H9 (cell line): ENCODE measurements around the gene CTXN3. TPM values are rescaled to one million over a fixed set of nuclear protein-coding genes. Genes with fewer than 3 reads are reported as not detected.

Experiments
- DNase-seq: peaks from one replicate; pipeline ENCODE4 v3.0.0-alpha.2; 2017
- H2AFZ ChIP-seq: one replicate; pipeline ENCODE4 v1.6.1; 2013; ENCODE audit warnings: mild to moderate bottlenecking, low read length, control low read depth, moderate library complexity
- H2AK5ac ChIP-seq: 2 replicates; pipeline ENCODE4 v1.6.1; 2013; ENCODE audit warnings: low read length, control low read depth, mixed read lengths; ENCODE audit not compliant: insufficient read length
- H2BK120ac ChIP-seq: one replicate; pipeline ENCODE4 v1.6.1; 2013; ENCODE audit warnings: low read depth, mild to moderate bottlenecking, low read length, control low read depth, inconsistent platforms; ENCODE audit not compliant: poor library complexity, severe bottlenecking
- H2BK12ac ChIP-seq: 2 replicates; pipeline ENCODE4 v1.6.1; 2013; ENCODE audit warnings: low read length, control low read depth, mixed read lengths, low read depth; ENCODE audit not compliant: insufficient read length
- H2BK15ac ChIP-seq: 2 replicates; pipeline ENCODE4 v1.6.1; 2013; ENCODE audit warnings: low read depth, low read length, control low read depth
- H2BK20ac ChIP-seq: one replicate; pipeline ENCODE4 v1.6.1; 2013; ENCODE audit warnings: low read depth, mild to moderate bottlenecking, low read length, control low read depth, inconsistent platforms; ENCODE audit not compliant: poor library complexity, severe bottlenecking
- H2BK5ac ChIP-seq: 2 replicates; pipeline ENCODE4 v1.6.1; 2013; ENCODE audit warnings: low read length, control low read depth, mixed read lengths; ENCODE audit not compliant: insufficient read length
- H3K14ac ChIP-seq: 2 replicates; pipeline ENCODE4 v1.6.1; 2013; ENCODE audit warnings: low read length, control low read depth; ENCODE audit not compliant: insufficient read depth
- H3K18ac ChIP-seq: 2 replicates; pipeline ENCODE4 v1.6.1; 2013; ENCODE audit warnings: low read depth, mild to moderate bottlenecking, mixed read lengths, low read length, control low read depth; ENCODE audit not compliant: insufficient read length
- H3K23ac ChIP-seq: 2 replicates; pipeline ENCODE4 v1.6.1; 2013; ENCODE audit warnings: low read length, control low read depth, mixed read lengths, low read depth; ENCODE audit not compliant: insufficient read length
- H3K23me2 ChIP-seq: 2 replicates; pipeline ENCODE4 v1.6.1; 2013; ENCODE audit warnings: low read depth, mild to moderate bottlenecking, mixed read lengths, low read length, control low read depth; ENCODE audit not compliant: insufficient read length, poor library complexity, severe bottlenecking
- H3K27ac ChIP-seq: 2 replicates; pipeline ENCODE4 v1.5.1; 2013; ENCODE audit warnings: low read length, control low read depth, mixed read lengths, low read depth; ENCODE audit not compliant: insufficient read length
- H3K27me3 ChIP-seq: 2 replicates; pipeline ENCODE4 v1.6.1; 2013; ENCODE audit warnings: low read length, control low read depth, inconsistent platforms; ENCODE audit not compliant: insufficient read depth
- H3K4ac ChIP-seq: 2 replicates; pipeline ENCODE4 v1.6.1; 2013; ENCODE audit warnings: low read depth, mild to moderate bottlenecking, control low read depth, inconsistent platforms, low read length, moderate library complexity
- H3K4me1 ChIP-seq: 2 replicates; pipeline ENCODE4 v1.6.1; 2013; ENCODE audit warnings: low read length, control low read depth, inconsistent platforms; ENCODE audit not compliant: insufficient read depth
- H3K4me2 ChIP-seq: 2 replicates; pipeline ENCODE4 v1.6.1; 2013; ENCODE audit warnings: low read length, control low read depth, mixed read lengths; ENCODE audit not compliant: insufficient read length, insufficient read depth
- H3K56ac ChIP-seq: 2 replicates; pipeline ENCODE4 v1.6.1; 2013; ENCODE audit warnings: low read depth, mild to moderate bottlenecking, mixed read lengths, low read length, control low read depth; ENCODE audit not compliant: insufficient read length
- H3K79me1 ChIP-seq: 2 replicates; pipeline ENCODE4 v1.6.1; 2013; ENCODE audit warnings: low read depth, mild to moderate bottlenecking, moderate library complexity, low read length, control low read depth, inconsistent platforms; ENCODE audit not compliant: insufficient read depth, poor library complexity, severe bottlenecking
- H3K79me2 ChIP-seq: 2 replicates; pipeline ENCODE4 v1.6.1; 2013; ENCODE audit warnings: low read length, control low read depth, inconsistent platforms; ENCODE audit not compliant: insufficient read depth
- H3K9ac ChIP-seq: 2 replicates; pipeline ENCODE4 v1.6.1; 2013; ENCODE audit warnings: low read length, control low read depth, mixed read lengths; ENCODE audit not compliant: insufficient read length; ENCODE audit errors: extremely low read depth
- H3K9me3 ChIP-seq: one replicate; pipeline ENCODE4 v1.6.1; 2013; ENCODE audit warnings: low read depth, low read length, inconsistent platforms; ENCODE audit not compliant: control insufficient read depth
- H3T11ph ChIP-seq: one replicate; pipeline ENCODE4 v1.6.1; 2013; ENCODE audit warnings: mild to moderate bottlenecking, low read length, control low read depth, inconsistent platforms
- H4K20me1 ChIP-seq: one replicate; pipeline ENCODE4 v1.6.1; 2013; ENCODE audit not compliant: control insufficient read depth, insufficient read length, insufficient read depth
- H4K5ac ChIP-seq: 2 replicates; pipeline ENCODE4 v1.6.1; 2013; ENCODE audit warnings: low read depth, mild to moderate bottlenecking, mixed read lengths, low read length, control low read depth; ENCODE audit not compliant: insufficient read length
- H4K8ac ChIP-seq: replicated peaks from 2 replicates; pipeline ENCODE4 v1.6.1; 2013; ENCODE audit warnings: low read length, control low read depth, mixed read lengths, low read depth; ENCODE audit not compliant: insufficient read length
- H4K91ac ChIP-seq: 2 replicates; pipeline ENCODE4 v1.6.1; 2013; ENCODE audit warnings: low read depth, mild to moderate bottlenecking, moderate library complexity, mixed read lengths, low read length, control low read depth; ENCODE audit not compliant: insufficient read length
- H3K27ac Mint-ChIP-seq, 3 experiments: 2 replicates in 2 of 3; 3 replicates in 1 of 3; pipeline ENCODE4 v1.8.0; 2020 to 2021; ENCODE audit warnings: mixed read lengths in 3 of 3, mild to moderate bottlenecking in 1 of 3, moderate library complexity in 1 of 3
- H3K27me3 Mint-ChIP-seq: 2 replicates; pipeline ENCODE4 v1.8.0; 2021; ENCODE audit warnings: low read depth, mild to moderate bottlenecking, moderate library complexity, mixed read lengths
- H3K36me3 Mint-ChIP-seq, 3 experiments: 2 replicates in 2 of 3; 3 replicates in 1 of 3; pipeline ENCODE4 v1.8.0; 2020 to 2021; ENCODE audit warnings: low read depth in 3 of 3, mixed read lengths in 3 of 3; ENCODE audit not compliant: insufficient read depth in 1 of 3
- H3K4me1 Mint-ChIP-seq, 2 experiments: 2 replicates each; pipeline ENCODE4 v1.8.0; 2020; ENCODE audit warnings: mixed read lengths in 2 of 2
- H3K4me3 Mint-ChIP-seq, 2 experiments: 2 replicates in 1 of 2; 3 replicates in 1 of 2; pipeline ENCODE4 v1.8.0; 2020 to 2021; ENCODE audit warnings: mild to moderate bottlenecking in 2 of 2, mixed read lengths in 2 of 2, moderate library complexity in 1 of 2
- H3K9me3 Mint-ChIP-seq, 2 experiments: 2 replicates in 1 of 2; 3 replicates in 1 of 2; pipeline ENCODE4 v1.8.0; 2020; ENCODE audit warnings: mild to moderate bottlenecking in 2 of 2, mixed read lengths in 2 of 2, moderate library complexity in 1 of 2
- WGBS: extraction: QIAGEN DNeasy Blood & Tissue Kit; methylation state at CpG from one replicate; pipeline ENCODE4 v1.1.7; 2013; ENCODE audit warnings: missing lambda C conversion rate, low lambda C conversion rate, mixed read lengths; ENCODE audit not compliant: insufficient read length; ENCODE audit errors: extremely low coverage; 5-methylcytosine and 5-hydroxymethylcytosine counted together
- total RNA-seq: library from RNA; stranded (reverse); gene quantifications from 2 replicates; pipeline ENCODE4 v1.2.1, GENCODE V29; 2021
- TF ChIP-seq, protein P1 (sequence below): fragments of 200-600 bp; sonication (generic); conservative IDR thresholded peaks from 3 replicates; pipeline ENCODE4 v1.8.0; 2021; ENCODE audit warnings: antibody characterized with exemption, mild to moderate bottlenecking

The CTXN3 gene
- total RNA-seq, 1 experiment from 2014 or later, result not detected

DNA sequence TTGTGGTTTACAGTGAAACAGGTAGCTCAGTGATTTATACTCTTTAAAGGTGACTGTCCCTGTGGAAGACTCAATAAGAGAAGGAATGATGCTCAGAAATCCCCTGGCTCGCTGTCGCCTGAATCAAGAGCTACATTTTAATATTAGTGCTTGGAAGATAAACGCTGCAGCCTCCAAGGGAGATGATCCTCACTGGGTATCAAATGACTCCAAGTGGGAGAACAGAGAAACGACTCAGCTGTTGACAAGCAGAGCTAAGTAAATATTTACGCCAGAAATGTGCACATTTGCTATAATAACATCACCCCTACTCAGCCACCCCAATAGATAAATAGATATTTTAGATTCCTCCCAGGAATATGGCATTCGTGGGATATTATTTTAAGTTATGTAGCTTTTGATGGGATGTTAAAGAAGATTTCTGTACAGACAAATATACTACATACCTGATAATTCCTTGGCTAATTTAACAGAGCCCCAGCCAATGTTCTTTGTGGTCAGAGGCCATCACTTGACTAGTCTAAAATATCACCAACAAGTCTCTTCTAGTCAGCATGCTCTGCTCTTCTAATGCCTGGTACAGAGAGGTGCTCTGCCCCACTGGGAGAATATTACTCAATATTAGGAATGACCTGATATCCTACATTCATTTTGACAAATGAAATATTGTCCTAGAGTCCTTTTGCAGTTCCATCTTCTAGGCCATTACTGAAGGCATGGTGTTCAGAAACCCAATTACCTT is 36.0 kb downstream of the CTXN3 start:
- Histone ChIP-seq H3K27ac (no peak overlapping the region), H3K27me3 (no peaks in the 10 kb centered on the region), H2BK15ac (no peak overlapping the region), H4K91ac (no peak overlapping the region), H3K9ac (no peak overlapping the region), H2BK120ac (no peak overlapping the region), H2BK20ac (no peak overlapping the region), H3K18ac (no peak overlapping the region), H3T11ph (no peak overlapping the region), H3K23me2 (no peaks in the 10 kb centered on the region), H3K4me2 (no peak overlapping the region), H3K4me1 (no peaks in the 10 kb centered on the region), H3K4ac (no peak overlapping the region), H2AFZ (no peak overlapping the region), H3K79me2 (no peaks in the 10 kb centered on the region), H4K8ac (no peak overlapping the region), H3K14ac (no peak overlapping the region), H2AK5ac (no peak overlapping the region), H2BK5ac (no peak overlapping the region), H3K9me3 (no peaks in the 10 kb centered on the region), H3K56ac (no peak overlapping the region), H3K23ac (no peak overlapping the region), H2BK12ac (no peak overlapping the region), H3K79me1 (no peaks in the 10 kb centered on the region), H4K5ac (no peak overlapping the region), H4K20me1 (no peaks in the 10 kb centered on the region)
- Mint-ChIP-seq H3K27me3 (no peaks in the 10 kb centered on the region), H3K4me3 (no peak overlapping the region), H3K27ac (no peak overlapping the region), H3K9me3 (no peaks in the 10 kb centered on the region), H3K4me1 (no peaks in the 10 kb centered on the region), H3K36me3 (no peaks in the 10 kb centered on the region)
- TF ChIP-seq, protein P1, sequence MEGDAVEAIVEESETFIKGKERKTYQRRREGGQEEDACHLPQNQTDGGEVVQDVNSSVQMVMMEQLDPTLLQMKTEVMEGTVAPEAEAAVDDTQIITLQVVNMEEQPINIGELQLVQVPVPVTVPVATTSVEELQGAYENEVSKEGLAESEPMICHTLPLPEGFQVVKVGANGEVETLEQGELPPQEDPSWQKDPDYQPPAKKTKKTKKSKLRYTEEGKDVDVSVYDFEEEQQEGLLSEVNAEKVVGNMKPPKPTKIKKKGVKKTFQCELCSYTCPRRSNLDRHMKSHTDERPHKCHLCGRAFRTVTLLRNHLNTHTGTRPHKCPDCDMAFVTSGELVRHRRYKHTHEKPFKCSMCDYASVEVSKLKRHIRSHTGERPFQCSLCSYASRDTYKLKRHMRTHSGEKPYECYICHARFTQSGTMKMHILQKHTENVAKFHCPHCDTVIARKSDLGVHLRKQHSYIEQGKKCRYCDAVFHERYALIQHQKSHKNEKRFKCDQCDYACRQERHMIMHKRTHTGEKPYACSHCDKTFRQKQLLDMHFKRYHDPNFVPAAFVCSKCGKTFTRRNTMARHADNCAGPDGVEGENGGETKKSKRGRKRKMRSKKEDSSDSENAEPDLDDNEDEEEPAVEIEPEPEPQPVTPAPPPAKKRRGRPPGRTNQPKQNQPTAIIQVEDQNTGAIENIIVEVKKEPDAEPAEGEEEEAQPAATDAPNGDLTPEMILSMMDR, result no peak
- WGBS, result no CpG with 5 or more reads among the region's 6 CpGs
- DNase-seq, result no peak
